NCI-H2196 (cell line): Measurements from ENCODE around the gene AFF3.

Source experiments
- DNase-seq: peaks from one replicate; lab custom pipeline; 2025; ENCODE audit not compliant: unreplicated experiment; lab: John Stamatoyannopoulos, UW

The AFF3 gene

GRCh38 chr2:99833586-99834201, 308.7 kb downstream of the AFF3 start:
- DNase-seq, result no peak

GRCh38 chr2:99832926-99833325, 309.5 kb downstream of the AFF3 start:
- no peak for DNase-seq

- DNase-seq, result no peak
Measured at GRCh38 chr2:99831772-99832171, 310.6 kb downstream of the AFF3 start.

- no peak for DNase-seq
Measured at GRCh38 chr2:99827296-99827999, 314.9 kb downstream of the AFF3 start.

GRCh38 chr2:99825630-99826029, 316.8 kb downstream of the AFF3 start:
- DNase-seq, result no peak

- no peak for DNase-seq
Measured at GRCh38 chr2:99824758-99825157, 317.6 kb downstream of the AFF3 start.

- no peak for DNase-seq
Measured at GRCh38 chr2:99822474-99823207, 319.7 kb downstream of the AFF3 start.

- DNase-seq, result no peak
Measured at GRCh38 chr2:99821984-99822383, 320.4 kb downstream of the AFF3 start.

- no peak for DNase-seq
Measured at GRCh38 chr2:99821572-99821971, 320.8 kb downstream of the AFF3 start.

GRCh38 chr2:99821039-99821438, 321.4 kb downstream of the AFF3 start:
- no peak for DNase-seq

GRCh38 chr2:99819766-99820165, 322.6 kb downstream of the AFF3 start:
- no peak for DNase-seq

- DNase-seq, result no peak
Measured at GRCh38 chr2:99818842-99819241, 323.5 kb downstream of the AFF3 start.

GRCh38 chr2:99816908-99817307, 325.5 kb downstream of the AFF3 start:
- DNase-seq, result no peak

- DNase-seq, result no peak
Measured at GRCh38 chr2:99812426-99812825, 330.0 kb downstream of the AFF3 start.

GRCh38 chr2:99811544-99811943, 330.8 kb downstream of the AFF3 start:
- no peak for DNase-seq

- no peak for DNase-seq
Measured at GRCh38 chr2:99810225-99810624, 332.2 kb downstream of the AFF3 start.

GRCh38 chr2:99809259-99809900, 333.0 kb downstream of the AFF3 start:
- no peak for DNase-seq

- DNase-seq, result no peak
Measured at GRCh38 chr2:99808361-99809200, 333.8 kb downstream of the AFF3 start.

- no peak for DNase-seq
Measured at GRCh38 chr2:99806758-99807157, 335.6 kb downstream of the AFF3 start.

- no peak for DNase-seq
Measured at GRCh38 chr2:99805930-99806476, 336.4 kb downstream of the AFF3 start.

GRCh38 chr2:99803846-99804245, 338.5 kb downstream of the AFF3 start:
- no peak for DNase-seq
